GM21619 (cell line): ENCODE results near the gene NADSYN1.

Experiments used
- ATAC-seq: cut with Tn5 transposase; IDR thresholded peaks from one replicate; pipeline ENCODE4 v1.9.1; 2021; ENCODE audit not compliant: unreplicated experiment

The NADSYN1 gene

GRCh38 chr11:71472357-71472885 lies 19.4 kb downstream of the NADSYN1 start:
- no peak for ATAC-seq

GRCh38 chr11:71472941-71473792 lies 20.2 kb downstream of the NADSYN1 start:
- ATAC-seq, result no peak

- no peak for ATAC-seq
Measured at GRCh38 chr11:71473793-71474080, 20.7 kb downstream of the NADSYN1 start.

DNA sequence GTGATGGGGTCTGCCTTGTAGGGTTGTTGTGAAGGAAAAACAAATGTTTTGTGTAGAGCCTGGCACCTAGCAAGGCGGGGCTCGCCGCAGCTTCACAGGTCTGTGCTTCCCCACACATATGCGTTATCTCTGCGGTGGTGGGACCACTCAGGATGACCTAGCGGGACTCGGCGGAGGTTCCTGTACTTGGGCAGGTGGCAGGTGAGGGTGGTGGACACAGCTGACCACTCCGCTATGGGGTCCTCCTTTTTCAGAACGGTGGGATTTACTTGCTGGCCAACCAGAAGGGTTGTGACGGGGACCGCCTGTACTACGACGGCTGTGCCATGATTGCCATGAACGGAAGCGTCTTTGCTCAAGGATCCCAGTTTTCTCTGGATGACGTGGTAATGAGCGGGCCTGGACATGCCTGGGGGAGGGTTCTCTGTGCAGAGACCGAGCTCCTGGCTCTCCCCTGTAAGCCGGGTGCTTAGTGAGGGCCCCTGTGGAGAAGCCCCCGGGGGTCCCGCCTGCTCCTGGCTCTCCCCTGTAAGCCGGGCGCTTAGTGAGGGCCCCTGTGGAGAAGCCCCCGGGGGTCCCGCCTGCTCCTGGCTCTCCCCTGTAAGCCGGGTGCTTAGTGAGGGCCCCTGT lies 21.3 kb downstream of the NADSYN1 start:
- ATAC-seq, result no peak

DNA sequence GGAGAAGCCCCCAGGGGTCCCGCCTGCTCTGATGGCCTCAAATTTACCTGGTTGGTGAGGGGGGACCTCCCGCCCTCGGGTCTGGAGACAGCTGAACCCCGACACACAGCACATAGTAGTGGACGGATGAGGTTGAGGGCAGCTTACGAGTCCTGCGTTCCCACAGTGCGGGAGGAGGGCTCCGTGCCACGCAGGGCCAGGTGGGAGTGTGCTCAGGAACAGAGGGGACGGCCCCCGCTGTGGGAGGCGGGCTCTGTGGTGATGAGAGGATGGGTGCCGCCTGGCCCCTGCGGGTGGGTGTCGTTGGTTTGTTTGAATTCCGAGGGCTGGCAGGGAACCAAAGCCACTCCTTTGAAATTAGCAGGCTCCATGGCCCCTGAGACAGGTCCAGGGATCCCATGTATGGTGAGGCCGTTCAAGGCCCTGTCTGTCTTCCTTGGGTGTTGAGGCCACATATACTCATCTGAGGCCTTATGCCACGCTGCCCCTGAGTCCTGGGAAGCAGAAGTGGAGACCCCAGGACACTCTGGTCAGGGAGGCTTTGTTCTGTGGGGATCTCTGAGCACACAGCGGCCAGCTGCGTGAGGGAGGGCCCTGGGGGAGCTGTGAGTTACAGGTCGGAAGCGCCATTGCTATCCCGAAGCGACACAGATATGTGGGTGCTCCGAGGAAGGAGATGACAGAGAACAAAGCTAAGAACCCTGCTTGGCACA lies 21.9 kb downstream of the NADSYN1 start:
- ATAC-seq, result no peak

DNA sequence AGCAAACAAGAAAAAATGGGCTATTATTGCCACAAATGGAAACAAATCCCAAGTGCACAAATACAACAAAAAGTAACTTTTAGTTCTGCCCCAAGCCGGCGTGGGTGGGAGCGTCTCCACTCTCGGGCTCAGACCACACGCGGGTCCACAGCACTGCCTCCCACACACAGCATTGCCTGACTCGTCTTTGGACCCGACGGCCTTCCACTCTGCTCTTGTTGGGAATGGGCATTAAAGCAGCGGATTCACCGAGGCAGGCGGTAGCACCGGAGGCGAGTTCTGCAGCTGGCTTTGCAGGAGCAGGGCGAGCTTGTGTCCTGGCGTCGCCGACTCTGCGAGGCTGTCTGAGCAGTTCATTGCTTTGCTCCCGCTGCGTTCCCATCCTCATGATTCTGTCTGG lies 23.0 kb downstream of the NADSYN1 start:
- no peak for ATAC-seq

DNA sequence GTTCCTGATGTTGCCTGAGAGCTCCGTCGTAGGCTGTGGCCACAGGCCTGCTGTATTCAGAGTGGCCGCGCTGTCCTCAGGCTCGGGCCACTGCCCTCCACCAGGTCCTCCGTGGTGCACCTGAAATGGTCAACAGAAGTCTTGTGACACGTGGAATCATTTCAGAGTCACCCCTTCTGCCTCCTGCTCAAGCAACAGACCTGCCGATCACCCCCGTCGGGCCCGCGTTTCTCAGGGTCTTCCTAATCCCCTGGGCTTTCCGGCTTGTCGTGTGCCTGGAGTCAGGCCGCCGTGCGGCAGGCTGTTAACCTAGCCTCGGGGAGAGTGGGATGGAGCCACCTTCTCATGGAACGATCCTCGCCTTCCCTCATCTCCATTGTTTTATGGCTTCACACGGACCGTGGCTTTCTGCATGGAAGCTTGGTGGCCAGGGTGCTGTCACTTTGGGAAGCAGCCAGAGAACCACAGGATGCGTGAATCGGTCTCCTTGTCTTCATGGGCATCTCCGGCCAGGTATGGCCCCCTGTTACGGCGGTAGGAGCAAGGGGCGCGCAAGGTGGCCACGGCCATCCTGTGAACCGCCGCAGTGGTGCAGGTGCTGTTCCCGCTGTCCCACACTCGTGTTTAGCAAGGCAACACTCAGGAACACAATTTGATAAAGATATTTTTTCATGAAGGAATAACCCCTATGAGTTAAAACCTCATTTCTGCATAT lies 24.1 kb downstream of the NADSYN1 start:
- no peak for ATAC-seq

GRCh38 chr11:71477641-71478527 lies 24.9 kb downstream of the NADSYN1 start:
- ATAC-seq, result no peak

DNA sequence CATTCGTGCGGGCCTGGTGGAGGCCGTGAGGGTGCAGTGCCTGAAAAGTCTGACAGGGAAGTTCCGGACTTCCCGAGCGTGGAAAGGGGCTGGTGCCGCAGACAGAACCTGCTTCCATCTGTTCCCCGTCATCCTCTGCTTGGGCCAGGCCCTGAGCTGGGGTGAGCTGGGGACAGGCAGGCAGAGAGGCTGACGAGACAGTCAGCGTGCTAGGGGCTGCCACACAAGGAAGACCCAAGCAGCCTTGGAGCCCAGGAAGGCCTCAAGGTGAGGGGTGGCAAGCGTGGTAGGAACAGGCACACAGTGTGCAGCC lies 25.5 kb downstream of the NADSYN1 start:
- ATAC-seq, result no peak

- ATAC-seq, result no peak
Measured at GRCh38 chr11:71481101-71481960, 28.3 kb downstream of the NADSYN1 start.

GRCh38 chr11:71482216-71482615 lies 29.2 kb downstream of the NADSYN1 start:
- no peak for ATAC-seq

- no peak for ATAC-seq
Measured at GRCh38 chr11:71482746-71483364, 29.9 kb downstream of the NADSYN1 start.

DNA sequence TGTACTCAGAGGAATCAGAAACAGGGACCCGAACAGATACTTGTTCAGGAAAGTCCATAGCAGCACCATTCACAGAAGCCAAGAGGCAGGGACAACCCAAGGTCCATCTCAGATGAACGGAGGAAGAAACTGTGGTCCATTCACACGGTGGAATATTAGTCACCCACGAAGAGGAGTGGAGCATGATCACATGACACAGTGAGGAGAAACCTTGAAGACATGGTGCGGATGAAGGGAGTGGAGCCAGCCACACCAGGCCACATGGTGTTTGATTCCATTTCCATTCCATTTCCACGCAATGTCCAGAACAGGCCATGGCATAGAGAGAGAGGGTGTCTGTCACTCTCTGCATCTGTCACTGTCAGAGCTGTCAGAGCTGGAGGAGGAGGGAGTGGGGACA lies 30.7 kb downstream of the NADSYN1 start:
- ATAC-seq, result no peak

DNA sequence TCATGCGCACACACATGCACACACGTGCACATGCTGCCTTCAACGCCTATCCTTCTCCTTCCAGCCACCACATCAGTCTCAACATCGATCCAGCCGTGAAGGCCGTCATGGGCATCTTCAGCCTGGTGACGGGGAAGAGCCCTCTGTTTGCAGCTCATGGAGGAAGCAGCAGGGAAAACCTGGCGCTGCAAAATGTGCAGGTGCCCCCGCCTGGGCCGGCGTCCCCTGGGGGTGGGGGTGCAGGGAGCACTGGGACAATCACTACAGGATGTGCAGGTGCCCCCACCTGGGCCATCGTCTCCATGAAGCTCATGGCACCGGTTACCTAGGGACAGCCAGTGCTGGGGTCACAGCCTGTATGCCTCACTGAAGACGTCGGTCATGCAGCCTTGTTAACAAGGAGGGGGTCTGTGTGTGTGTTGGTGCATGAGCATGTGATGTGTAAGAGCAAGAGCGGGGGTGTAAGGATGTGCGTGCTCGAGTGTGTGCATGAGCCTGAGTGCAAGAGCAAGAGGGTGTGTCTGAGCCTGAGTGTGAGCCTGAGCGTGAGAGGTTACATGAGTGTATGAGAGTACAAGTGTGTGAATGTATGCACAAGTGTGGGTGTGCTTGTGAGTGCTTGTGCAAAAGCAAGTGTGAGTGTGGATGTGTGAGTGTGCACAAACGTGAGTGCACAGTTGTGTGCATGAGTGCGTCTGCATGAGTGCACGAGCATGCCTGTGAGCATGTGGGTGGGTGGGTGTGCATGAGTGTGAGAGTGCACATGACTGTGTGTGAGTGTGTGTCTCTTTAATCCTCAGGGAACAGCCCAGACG lies 31.5 kb downstream of the NADSYN1 start:
- ATAC-seq, result no peak

GRCh38 chr11:71485063-71485399 lies 32.0 kb downstream of the NADSYN1 start:
- no peak for ATAC-seq

DNA sequence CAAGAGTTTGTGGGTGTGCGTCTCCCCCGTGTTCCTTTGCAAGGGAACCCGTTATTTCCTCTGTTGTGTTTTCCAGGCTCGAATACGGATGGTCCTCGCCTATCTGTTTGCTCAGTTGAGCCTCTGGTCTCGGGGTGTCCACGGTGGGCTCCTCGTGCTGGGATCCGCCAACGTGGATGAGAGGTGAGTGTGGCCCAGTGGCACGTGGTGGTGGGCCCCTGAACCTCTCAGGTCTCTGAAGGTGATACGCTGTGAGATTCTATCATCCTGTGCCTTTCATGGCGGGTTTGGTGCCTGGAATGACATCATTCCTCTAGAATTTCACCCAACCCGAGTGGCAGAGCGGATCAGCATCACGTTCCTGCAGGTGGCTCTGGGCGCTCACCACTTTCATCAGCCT lies 32.5 kb downstream of the NADSYN1 start:
- no peak for ATAC-seq

DNA sequence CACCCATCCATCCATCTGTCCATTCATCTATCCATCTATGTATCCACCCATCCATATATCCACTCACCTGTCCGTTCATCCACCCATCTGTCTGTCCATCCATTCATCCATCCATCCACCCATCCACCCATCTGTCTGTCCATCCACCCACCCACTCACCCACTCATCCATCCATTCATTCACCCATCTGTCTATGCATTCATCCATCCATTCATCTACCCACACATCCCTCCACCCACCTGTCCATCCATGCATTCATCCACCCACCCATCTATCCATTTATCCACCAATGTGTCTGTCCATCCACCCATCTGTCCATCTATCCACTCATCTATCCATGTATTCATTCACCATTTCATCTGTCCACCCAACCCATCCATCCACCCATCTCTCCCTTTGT lies 33.3 kb downstream of the NADSYN1 start:
- no peak for ATAC-seq

GRCh38 chr11:71488681-71489270 lies 35.8 kb downstream of the NADSYN1 start:
- no peak for ATAC-seq
